Stimulated activated memory B cell treated with anti-CD40 and anti-IgM and Interleukin-4, amounts not matched to agents 10 μg/mL and 1 μg/mL and 100 μg/mL, for 72 hours (primary cell): ENCODE measurements around the gene TYK2.

Experiments used
- ATAC-seq: fragments of 150-1000 bp; cut with Tn5 transposase; 2 replicates; pipeline ENCODE4 v1.10.0; 2021
- H3K27ac Mint-ChIP-seq: one replicate; pipeline ENCODE4 v1.8.0; 2022; ENCODE audit warnings: mild to moderate bottlenecking, mixed read lengths
- H3K27me3 Mint-ChIP-seq: one replicate; pipeline ENCODE4 v1.8.0; 2022; ENCODE audit warnings: mixed read lengths
- H3K36me3 Mint-ChIP-seq: one replicate; pipeline ENCODE4 v1.8.0; 2022; ENCODE audit warnings: mixed read lengths
- H3K4me1 Mint-ChIP-seq: one replicate; pipeline ENCODE4 v1.8.0; 2022; ENCODE audit warnings: mixed read lengths
- H3K4me3 Mint-ChIP-seq: one replicate; pipeline ENCODE4 v1.8.0; 2022; ENCODE audit warnings: mild to moderate bottlenecking, moderate library complexity, mixed read lengths
- H3K9me3 Mint-ChIP-seq: one replicate; pipeline ENCODE4 v1.8.0; 2022; ENCODE audit warnings: mixed read lengths

The TYK2 gene

GRCh38 chr19:10320602-10321416 lies 59.6 kb downstream of the TYK2 start:
- Mint-ChIP-seq H3K4me3 (no peak overlapping the region), H3K36me3 (peaks cover 36% of the 10 kb centered on the region), H3K27me3 (no peaks in the 10 kb centered on the region), H3K4me1 (peaks cover 11% of the 10 kb centered on the region), H3K9me3 (no peaks in the 10 kb centered on the region), H3K27ac (no peak overlapping the region)
- peak; percentile 40 for ATAC-seq

GRCh38 chr19:10318807-10319682 lies 61.3 kb downstream of the TYK2 start:
- H3K36me3 Mint-ChIP-seq: peaks cover 38% of the 10 kb centered on the region
- ATAC-seq: no peak
- H3K27ac Mint-ChIP-seq: no peak overlapping the region
- H3K4me1 Mint-ChIP-seq: peaks cover 28% of the 10 kb centered on the region
- H3K27me3 Mint-ChIP-seq: no peaks in the 10 kb centered on the region
- H3K4me3 Mint-ChIP-seq: no peak overlapping the region
- no peaks in the 10 kb centered on the region for H3K9me3 Mint-ChIP-seq

- no peak for ATAC-seq
- Mint-ChIP-seq H3K9me3 (no peaks in the 10 kb centered on the region), H3K27me3 (no peaks in the 10 kb centered on the region), H3K4me1 (peaks cover 28% of the 10 kb centered on the region), H3K27ac (no peak overlapping the region), H3K4me3 (no peak overlapping the region), H3K36me3 (peaks cover 43% of the 10 kb centered on the region)
Measured at GRCh38 chr19:10317857-10318462, 62.4 kb downstream of the TYK2 start.

DNA sequence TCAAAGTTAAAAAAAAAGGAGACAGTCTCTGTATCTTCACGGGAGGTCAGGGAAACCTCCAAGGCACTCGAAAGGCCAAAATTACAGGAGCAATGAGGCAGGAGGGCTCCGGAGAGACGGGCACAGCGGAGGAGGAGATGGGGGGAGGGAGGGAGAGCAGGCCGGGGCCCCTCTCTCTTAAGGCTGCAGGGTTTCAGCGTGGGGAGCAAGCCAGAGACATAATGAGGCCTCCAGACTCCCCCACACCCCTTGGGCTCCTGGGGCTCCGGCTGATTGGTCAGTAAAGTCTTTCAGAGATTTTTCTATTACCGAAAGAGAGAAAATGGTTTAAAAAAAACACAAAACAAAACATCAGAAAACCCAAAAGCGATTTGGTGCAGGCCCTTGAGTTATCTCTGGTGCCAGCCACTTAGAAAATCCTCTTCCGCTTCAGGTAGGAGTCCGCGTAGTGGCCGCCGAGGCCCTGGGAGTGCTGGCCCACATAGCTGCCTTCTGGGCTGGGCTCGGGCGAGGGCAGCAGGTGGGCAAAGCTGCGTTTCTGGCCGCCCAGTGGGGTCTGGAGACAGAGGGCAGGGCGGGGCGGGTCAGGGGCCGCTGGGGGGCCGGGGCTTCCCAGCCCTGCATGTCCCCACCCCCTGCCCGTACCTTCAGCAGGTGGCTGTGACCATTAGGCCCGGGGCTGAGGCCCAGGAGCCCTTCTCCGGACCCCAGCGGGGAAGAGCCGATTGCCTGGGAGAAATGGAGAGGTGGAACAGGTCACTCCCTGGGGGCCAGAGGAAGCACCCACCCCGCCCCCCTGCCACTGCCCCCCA lies 63.1 kb downstream of the TYK2 start:
- no peaks in the 10 kb centered on the region for H3K27me3 Mint-ChIP-seq
- no peaks in the 10 kb centered on the region for H3K9me3 Mint-ChIP-seq
- peaks cover 44% of the 10 kb centered on the region for H3K36me3 Mint-ChIP-seq
- H3K27ac Mint-ChIP-seq: peak overlapping the region; percentile 72
- ATAC-seq: no peak
- peaks cover 28% of the 10 kb centered on the region for H3K4me1 Mint-ChIP-seq
- H3K4me3 Mint-ChIP-seq: no peak overlapping the region

- peaks cover 37% of the 10 kb centered on the region for H3K36me3 Mint-ChIP-seq
- H3K27ac Mint-ChIP-seq: peak overlapping the region; percentile 72
- ATAC-seq: peak; percentile 9
- peak overlapping the region; percentile 90 for H3K4me3 Mint-ChIP-seq
- H3K9me3 Mint-ChIP-seq: no peaks in the 10 kb centered on the region
- no peaks in the 10 kb centered on the region for H3K27me3 Mint-ChIP-seq
- peaks cover 28% of the 10 kb centered on the region for H3K4me1 Mint-ChIP-seq
Measured at GRCh38 chr19:10316229-10317044, 63.9 kb downstream of the TYK2 start.

GRCh38 chr19:10315335-10316214 lies 64.8 kb downstream of the TYK2 start, which contains the start of gene FDX2:
Gene FDX2 (minus strand): TSS chr19:10316015. CDS start chr19:10315996, 19 bp downstream.
- peak within 1 kb of the TSS; percentile 90 for H3K4me3 Mint-ChIP-seq
- H3K9me3 Mint-ChIP-seq: no peaks in the 10 kb centered on the region
- H3K27me3 Mint-ChIP-seq: no peaks in the 10 kb centered on the region
- H3K36me3 Mint-ChIP-seq: peaks cover 37% of the 10 kb centered on the region
- peaks cover 28% of the 10 kb centered on the region for H3K4me1 Mint-ChIP-seq
- H3K27ac Mint-ChIP-seq: peak within 1 kb of the TSS; percentile 72
- peak; percentile 88 for ATAC-seq

DNA sequence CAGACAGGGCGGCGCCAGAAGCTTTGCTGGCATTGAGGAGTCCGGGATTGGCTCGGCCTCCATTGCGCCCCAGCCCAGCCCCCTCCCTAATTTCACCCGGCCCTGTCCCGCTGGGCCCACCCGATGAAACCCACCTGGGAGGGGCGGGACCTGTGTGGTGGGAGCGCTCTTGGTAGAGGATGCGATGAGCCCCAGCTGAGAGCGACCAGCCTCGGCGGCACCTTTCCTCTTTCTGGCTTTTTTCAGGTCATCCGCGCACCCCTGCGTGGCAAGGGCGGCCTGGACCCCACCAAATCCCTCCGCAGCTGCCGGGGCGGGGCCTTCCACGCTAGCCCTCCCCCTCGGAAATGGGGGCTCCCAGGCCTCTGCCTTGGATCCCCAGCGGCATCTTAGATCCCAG lies 70.9 kb downstream of the TYK2 start, which contains the start of gene ZGLP1:
TSS of gene ZGLP1 (minus strand) at position 393 of the 400 bp plus-strand sequence.
- peaks cover 12% of the 10 kb centered on the region for H3K4me1 Mint-ChIP-seq
- H3K27me3 Mint-ChIP-seq: no peaks in the 10 kb centered on the region
- ATAC-seq: no peak
- H3K27ac Mint-ChIP-seq: no peak within 1 kb of the TSS
- peaks cover 26% of the 10 kb centered on the region for H3K36me3 Mint-ChIP-seq
- no peaks in the 10 kb centered on the region for H3K9me3 Mint-ChIP-seq
- H3K4me3 Mint-ChIP-seq: no peak within 1 kb of the TSS

GRCh38 chr19:10306327-10306726 lies 74.0 kb downstream of the TYK2 start:
- Mint-ChIP-seq H3K27ac (no peak overlapping the region), H3K27me3 (no peaks in the 10 kb centered on the region), H3K4me3 (no peak overlapping the region), H3K36me3 (peaks cover 26% of the 10 kb centered on the region), H3K4me1 (peaks cover 8% of the 10 kb centered on the region), H3K9me3 (no peaks in the 10 kb centered on the region)
- ATAC-seq: no peak

DNA sequence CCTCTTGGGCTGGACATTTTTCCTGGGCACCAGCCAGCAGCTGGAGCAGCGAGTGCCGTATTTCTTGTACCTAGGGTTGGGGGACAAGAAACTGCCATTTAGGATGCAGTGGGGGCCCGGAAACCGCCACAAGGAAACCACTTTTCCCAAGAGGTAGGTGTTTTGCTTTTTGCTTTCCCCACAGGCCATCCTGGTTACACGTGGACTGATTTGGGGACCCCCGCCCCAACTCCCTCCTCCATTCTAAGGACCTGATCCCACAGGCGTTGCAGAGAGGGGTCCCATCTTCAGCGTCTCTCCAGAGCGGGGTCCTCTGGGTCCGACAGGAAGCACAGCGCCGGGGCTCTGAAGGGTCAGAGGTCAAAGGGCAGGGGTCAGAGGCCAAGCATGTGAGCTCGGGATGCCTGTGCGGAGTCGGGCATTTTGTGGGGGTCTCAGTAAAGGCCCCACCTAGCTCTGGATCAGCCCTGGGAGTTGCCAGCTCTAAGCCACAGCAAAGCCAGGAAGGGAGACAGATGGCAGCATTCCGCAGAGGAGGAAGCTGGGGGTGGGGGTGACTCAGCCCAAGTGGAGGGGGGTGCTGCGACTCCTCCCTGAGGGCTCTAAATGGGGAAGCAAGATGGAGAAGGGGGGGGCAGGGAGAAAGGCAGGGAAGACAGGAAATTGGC lies 75.1 kb downstream of the TYK2 start:
- peaks cover 8% of the 10 kb centered on the region for H3K4me1 Mint-ChIP-seq
- H3K4me3 Mint-ChIP-seq: no peak overlapping the region
- H3K9me3 Mint-ChIP-seq: no peaks in the 10 kb centered on the region
- peaks cover 24% of the 10 kb centered on the region for H3K36me3 Mint-ChIP-seq
- no peak overlapping the region for H3K27ac Mint-ChIP-seq
- H3K27me3 Mint-ChIP-seq: no peaks in the 10 kb centered on the region
- ATAC-seq: no peak
